HCT116 (cell line): ENCODE measurements around the gene SPRED2. TPM values are rescaled to one million over a fixed set of nuclear protein-coding genes. Genes with fewer than 3 reads are reported as not detected.

Experiments used
- ATAC-seq: fragments of 200-7000 bp; cut with Tn5 transposase; 2 replicates; pipeline ENCODE4 v1.9.1; 2020; ENCODE audit warnings: mild to moderate bottlenecking, moderate library complexity
- BruUV-seq: library from RNA; stranded (reverse); fragments of 400-500 nt; replicated peaks from 2 replicates; lab custom pipeline; 2021; lab: Mats Ljungman, UMichigan
- CTCF ChIA-PET: fragments of 300-600 bp; sonication (Branson Sonifier 250); formaldehyde crosslinking; loops from one replicate; lab custom pipeline; 2021; ENCODE audit warnings: antibody characterized with exemption; lab: Charles Lee
- POLR2A ChIA-PET: fragments of 300-600, 350-600 bp; sonication (Branson Sonifier 250); formaldehyde crosslinking; loops from one replicate; lab custom pipeline; 2021; ENCODE audit warnings: antibody characterized with exemption; lab: Charles Lee
- RAD21 ChIA-PET, 2 experiments: fragments of 300-600 bp; sonication (Branson Sonifier 250); formaldehyde crosslinking; loops; one replicate each; lab custom pipeline; 2023; ENCODE audit warnings: low total read pairs in 2 of 2; ENCODE audit not compliant: uncharacterized antibody in 2 of 2, unreplicated experiment in 2 of 2, low non-redundant PET in 1 of 2; lab: Charles Lee
- DNase-seq: peaks from one replicate; pipeline ENCODE4 v3.0.0-alpha.2; 2010; ENCODE audit warnings: low read depth, low spot score
- H2AFZ ChIP-seq: fragments of 200-600 bp; shearing (Covaris generic), sonication (generic); 2 replicates; pipeline ENCODE4 v1.6.1; 2017; ENCODE audit warnings: low read depth, mixed run types, mixed read lengths, antibody characterized with exemption, low read length; ENCODE audit not compliant: poor library complexity, severe bottlenecking
- H3K27ac ChIP-seq: 2 replicates; pipeline ENCODE4 v1.5.1; 2012; ENCODE audit warnings: low read depth, low read length
- H3K27me3 ChIP-seq: fragments of 200-600 bp; sonication (generic); 2 replicates; pipeline ENCODE4 v1.6.1; 2016; ENCODE audit warnings: mixed run types, low read length, mixed read lengths; ENCODE audit not compliant: insufficient read depth
- H3K36me3 ChIP-seq, 2 experiments: fragments of 200-500 bp in 1 of 2; fragments of 200-600 bp in 1 of 2; sonication (Bioruptor generic) in 1 of 2; sonication (generic) in 1 of 2; 2 replicates each; pipeline versions ENCODE4 v1.5.1 to v1.6.1; 2014 to 2016; ENCODE audit warnings: low read length in 2 of 2, inconsistent platforms in 1 of 2, mixed read lengths in 1 of 2, mixed run types in 1 of 2; ENCODE audit not compliant: insufficient read depth in 2 of 2, control insufficient read depth in 1 of 2
- H3K4me1 ChIP-seq, 2 experiments: fragments of 200-600 bp in 1 of 2; sonication (generic) in 1 of 2; 2 replicates each; pipeline versions ENCODE4 v1.5.1 to v1.6.1; 2012 to 2017; ENCODE audit warnings: low read length in 2 of 2, inconsistent platforms in 1 of 2, mild to moderate bottlenecking in 1 of 2, mixed read lengths in 1 of 2, mixed run types in 1 of 2, moderate library complexity in 1 of 2; ENCODE audit not compliant: insufficient read depth in 2 of 2, control insufficient read depth in 1 of 2
- H3K4me2 ChIP-seq: fragments of 200-600 bp; sonication (generic); 2 replicates; pipeline ENCODE4 v1.6.1; 2017; ENCODE audit warnings: mixed run types, low read length, mixed read lengths
- H3K4me3 ChIP-seq, 2 experiments: fragments of 200-600 bp in 1 of 2; sonication (generic) in 1 of 2; replicated peaks in 1 of 2; 2 replicates each; pipeline ENCODE4 v1.5.1; 2011 to 2016; ENCODE audit warnings: low read length in 2 of 2, control low read depth in 1 of 2, low read depth in 1 of 2, mild to moderate bottlenecking in 1 of 2, mixed read lengths in 1 of 2, mixed run types in 1 of 2
- H3K79me2 ChIP-seq: fragments of 200-600 bp; sonication (generic); 2 replicates; pipeline ENCODE4 v1.6.1; 2017; ENCODE audit warnings: mild to moderate bottlenecking, mixed run types, low read length, moderate library complexity, mixed read lengths; ENCODE audit not compliant: insufficient read depth
- H3K9ac ChIP-seq: fragments of 200-600 bp; sonication (generic); 2 replicates; pipeline ENCODE4 v1.6.1; 2016; ENCODE audit warnings: low read length, mixed read lengths
- H3K9me2 ChIP-seq: fragments of 200-600 bp; sonication (generic), shearing (Covaris generic); 2 replicates; pipeline ENCODE4 v1.6.1; 2017; ENCODE audit warnings: mixed run types, mild to moderate bottlenecking, moderate library complexity; ENCODE audit not compliant: insufficient read depth
- H3K9me3 ChIP-seq, 2 experiments: fragments of 200-500 bp in 1 of 2; fragments of 200-600 bp in 1 of 2; sonication (Bioruptor generic) in 1 of 2; sonication (generic) in 1 of 2; 2 replicates each; pipeline ENCODE4 v1.6.1; 2014 to 2017; ENCODE audit warnings: low read length in 2 of 2, mixed read lengths in 2 of 2, inconsistent platforms in 1 of 2, low read depth in 1 of 2, mild to moderate bottlenecking in 1 of 2, mixed run types in 1 of 2, moderate library complexity in 1 of 2; ENCODE audit not compliant: control insufficient read depth in 1 of 2, insufficient read depth in 1 of 2
- H4K20me1 ChIP-seq: fragments of 200-600 bp; sonication (generic), shearing (Covaris generic); 2 replicates; pipeline ENCODE4 v1.6.1; 2017; ENCODE audit warnings: mixed run types, mild to moderate bottlenecking, moderate library complexity; ENCODE audit not compliant: insufficient read depth
- CBX3 ChIP-seq: IDR thresholded peaks from 2 replicates; pipeline ENCODE4 v1.6.1; 2012; ENCODE audit warnings: low read depth
- CTCF ChIP-seq, 3 experiments: fragments of 200-600 bp in 1 of 3; sonication (generic) in 1 of 3; IDR thresholded peaks in 2 of 3; conservative IDR thresholded peaks in 1 of 3; 2 replicates each; pipeline ENCODE4 v1.5.1; 2012 to 2017; ENCODE audit warnings: low read depth in 2 of 3, low read length in 2 of 3, antibody characterized with exemption in 1 of 3, borderline replicate concordance in 1 of 3, control low read depth in 1 of 3, mild to moderate bottlenecking in 1 of 3, mixed read lengths in 1 of 3, mixed run types in 1 of 3, moderate library complexity in 1 of 3; ENCODE audit not compliant: insufficient read depth in 1 of 3
- EGR1 ChIP-seq: IDR thresholded peaks from 2 replicates; pipeline ENCODE4 v1.6.1; 2012; ENCODE audit warnings: low read depth
- EZH2 ChIP-seq: fragments of 200-600 bp; sonication (generic); IDR thresholded peaks from 2 replicates; pipeline ENCODE4 v1.6.1; 2017; ENCODE audit warnings: antibody characterized with exemption, mixed run types
- EZH2phosphoT487 ChIP-seq: fragments of 200-600 bp; IDR thresholded peaks from 2 replicates; pipeline ENCODE4 v1.6.1; 2018; ENCODE audit warnings: antibody characterized with exemption, borderline replicate concordance
- FOSL1 ChIP-seq: IDR thresholded peaks from 2 replicates; pipeline ENCODE4 v1.6.1; 2012; ENCODE audit warnings: low read depth
- JUND ChIP-seq: IDR thresholded peaks from 2 replicates; pipeline ENCODE4 v1.6.1; 2012
- POLR2A ChIP-seq: IDR thresholded peaks from 2 replicates; pipeline ENCODE4 v1.7.0; 2011; ENCODE audit warnings: borderline replicate concordance; ENCODE audit not compliant: insufficient read depth, insufficient read length; ENCODE audit errors: extremely low read depth
- POLR2AphosphoS5 ChIP-seq: IDR thresholded peaks from 2 replicates; pipeline ENCODE4 v1.6.1; 2011; ENCODE audit warnings: mild to moderate bottlenecking, low read depth, low read length, moderate library complexity
- REST ChIP-seq: IDR thresholded peaks from 2 replicates; pipeline ENCODE4 v1.6.1; 2012; ENCODE audit warnings: low read depth
- SIN3A ChIP-seq: IDR thresholded peaks from 2 replicates; pipeline ENCODE4 v1.6.1; 2012; ENCODE audit warnings: low read depth
- SP1 ChIP-seq: IDR thresholded peaks from 2 replicates; pipeline ENCODE4 v1.6.1; 2012; ENCODE audit warnings: low read depth
- SRF ChIP-seq: IDR thresholded peaks from 2 replicates; pipeline ENCODE4 v1.6.1; 2012; ENCODE audit warnings: low read depth
- TCF7L2 ChIP-seq: IDR thresholded peaks from 2 replicates; pipeline ENCODE4 v1.7.0; 2011; ENCODE audit warnings: borderline replicate concordance, inconsistent platforms; ENCODE audit not compliant: insufficient read depth, insufficient read length; ENCODE audit errors: extremely low read depth
- YY1 ChIP-seq: IDR thresholded peaks from 2 replicates; pipeline ENCODE4 v1.6.1; 2011; ENCODE audit warnings: low read length, low read depth, moderate library complexity, mild to moderate bottlenecking; ENCODE audit not compliant: insufficient replicate concordance; ENCODE audit errors: extremely low read depth
- ZBTB33 ChIP-seq: IDR thresholded peaks from 2 replicates; pipeline ENCODE4 v1.6.1; 2011; ENCODE audit warnings: mild to moderate bottlenecking, low read length, moderate library complexity; ENCODE audit not compliant: insufficient replicate concordance; ENCODE audit errors: extremely low read depth
- ZFX ChIP-seq: fragments of 450-650 bp; IDR thresholded peaks from 2 replicates; pipeline ENCODE4 v1.6.1; 2017
- ZNF274 ChIP-seq: fragments of 200-500 bp; sonication (Bioruptor generic); IDR thresholded peaks from 2 replicates; pipeline ENCODE4 v1.6.1; 2014; ENCODE audit warnings: mild to moderate bottlenecking, low read depth, low read length, inconsistent platforms
- intact Hi-C: fragments of 100-400 bp; cut with micrococcal nuclease; formaldehyde crosslinking; loops from 2 replicates; pipeline ENCODE4 v1.10.0; 2022
- total RNA-seq: library from RNA; stranded (reverse); gene quantifications from one replicate; pipeline ENCODE4 v1.2.1, GENCODE V29; 2021; ENCODE audit not compliant: unreplicated experiment

SPRED2 gene
- total RNA-seq, 1 experiment from 2014 or later = 62.6 TPM

- Histone ChIP-seq H3K4me2 (no peak overlapping the region), H3K27me3 (no peaks in the 10 kb centered on the region), H3K36me3 (no peaks in the 10 kb centered on the region), H3K4me1 (peaks cover 27 to 42% of the 10 kb centered on the region in 2 experiments), H3K9ac (no peak overlapping the region), H4K20me1 (peaks cover 24% of the 10 kb centered on the region; the same call in 1 of the 2 replicates), H3K9me3 (no peaks in the 10 kb centered on the region), H3K4me3 (no peak overlapping the region), H2AFZ (no peak overlapping the region), H3K9me2 (no peaks in the 10 kb centered on the region), H3K27ac (no peak overlapping the region), H3K79me2 (peaks cover 95% of the 10 kb centered on the region)
- ChIA-PET CTCF (interaction anchor here (1.0 kb wide), 1 partner anchor 17 kb away, joined by 3 read pairs; no protein-coding TSS in a partner anchor), RAD21 (no interaction called here), POLR2A (no interaction called here)
- intact Hi-C loops = no loop called here
- DNase-seq (no peak), ATAC-seq (no peak)
- TF ChIP-seq ZNF274 (no peak), EZH2 (no peak), ZBTB33 (no peak), SRF (no peak), TCF7L2 (no peak), YY1 (no peak), SIN3A (no peak), POLR2AphosphoS5 (no peak), POLR2A (no peak), EZH2phosphoT487 (no peak), ZFX (no peak), REST (no peak), FOSL1 (no peak), SP1 (no peak), CTCF (IDR thresholded peaks at IDR 0.05 in 2 of 3, conservative IDR thresholded peaks at IDR 0.05 in 1 of 3; ENCODE audit: borderline replicate concordance in 1 of 3, insufficient read depth in 1 of 3, low read depth in 2 of 3, low read length in 2 of 3) (no peak), CBX3 (no peak), EGR1 (no peak), JUND (no peak)
- no TSS peak for BruUV-seq
Observed at GRCh38 chr2:65404988-65405697, 27.3 kb downstream of the SPRED2 start.
